Endothelial cell of umbilical vein (primary cell): ENCODE measurements around the gene BCL7A. TPM values are rescaled to one million over a fixed set of nuclear protein-coding genes. Genes with fewer than 3 reads are reported as not detected.

Experiments
- BruUV-seq: library from RNA; stranded (reverse); fragments of 400-500 nt; replicated peaks from 2 replicates; lab custom pipeline; 2021; lab: Mats Ljungman, UMichigan
- CTCF ChIA-PET: fragments of 300-600, 350-600 bp; sonication (Branson Sonifier 250); formaldehyde crosslinking; loops from one replicate; lab custom pipeline; 2021; ENCODE audit warnings: antibody characterized with exemption, inconsistent platforms; lab: Charles Lee
- POLR2A ChIA-PET: fragments of 300-600, 350-600 bp; sonication (Branson Sonifier 250); formaldehyde crosslinking; loops from one replicate; lab custom pipeline; 2021; ENCODE audit warnings: antibody characterized with exemption, inconsistent platforms; lab: Charles Lee
- DNase-seq: peaks from one replicate; pipeline ENCODE4 v3.0.0-alpha.2; 2011; ENCODE audit warnings: low read depth, low spot score
- FAIRE-seq: peaks from 2 replicates; lab custom pipeline; 2011; peaks lifted over from hg19 to GRCh38; lab: Jason Lieb, UNC
- H2AFZ ChIP-seq: 2 replicates; pipeline ENCODE4 v1.6.0; 2012; ENCODE audit warnings: low read depth, low read length, control low read depth, inconsistent platforms
- H3K27ac ChIP-seq: 2 replicates; pipeline ENCODE4 v1.5.1; 2011; ENCODE audit warnings: low read depth, mild to moderate bottlenecking, control low read depth, low read length, moderate library complexity; ENCODE audit not compliant: insufficient read depth
- H3K27me3 ChIP-seq, 2 experiments: 2 replicates each; pipeline versions ENCODE4 v1.6.0 to v1.6.1; 2011; ENCODE audit warnings: low read length in 2 of 2, mixed read lengths in 1 of 2; ENCODE audit not compliant: control insufficient read depth in 2 of 2, insufficient read depth in 2 of 2
- H3K36me3 ChIP-seq, 2 experiments: 2 replicates in 1 of 2; 3 replicates in 1 of 2; pipeline ENCODE4 v1.5.1; 2011; ENCODE audit warnings: low read length in 2 of 2, mild to moderate bottlenecking in 1 of 2, moderate library complexity in 1 of 2; ENCODE audit not compliant: control insufficient read depth in 2 of 2, insufficient read depth in 2 of 2; ENCODE audit errors: extremely low read depth in 1 of 2
- H3K4me1 ChIP-seq: 3 replicates; pipeline ENCODE4 v1.5.1; 2011; ENCODE audit warnings: mild to moderate bottlenecking, low read length; ENCODE audit not compliant: control insufficient read depth, insufficient read depth; ENCODE audit errors: extremely low read depth
- H3K4me2 ChIP-seq: 2 replicates; pipeline ENCODE4 v1.6.1; 2011; ENCODE audit warnings: low read length, control low read depth, mixed read lengths; ENCODE audit not compliant: insufficient read depth
- H3K4me3 ChIP-seq, 3 experiments: fragments of 200-600 bp in 1 of 3; sonication (generic), shearing (Covaris generic) in 1 of 3; replicated peaks in 1 of 3; 2 replicates each; pipeline ENCODE4 v1.5.1; 2011 to 2016; ENCODE audit warnings: control low read depth in 3 of 3, low read length in 3 of 3, mild to moderate bottlenecking in 2 of 3, inconsistent platforms in 1 of 3, low read depth in 1 of 3, moderate library complexity in 1 of 3; ENCODE audit not compliant: insufficient read depth in 1 of 3
- H3K79me2 ChIP-seq: 2 replicates; pipeline ENCODE4 v1.6.0; 2012; ENCODE audit warnings: low read length, inconsistent platforms; ENCODE audit not compliant: control insufficient read depth, insufficient read depth
- H3K9ac ChIP-seq: replicated peaks from 2 replicates; pipeline ENCODE3; 2011; ENCODE audit warnings: low read length, control low read depth; ENCODE audit not compliant: insufficient read depth; ENCODE audit errors: extremely low read depth
- H3K9me1 ChIP-seq: replicated peaks from 3 replicates; pipeline ENCODE4 v1.6.0; 2011; ENCODE audit warnings: mild to moderate bottlenecking, low read length; ENCODE audit not compliant: control insufficient read depth, insufficient read depth; ENCODE audit errors: extremely low read depth
- H3K9me3 ChIP-seq: replicated peaks from 2 replicates; pipeline ENCODE4 v1.5.1; 2012; ENCODE audit warnings: low read length, inconsistent platforms; ENCODE audit not compliant: control insufficient read depth, insufficient read depth
- H4K20me1 ChIP-seq: replicated peaks from 2 replicates; pipeline ENCODE3; 2011; ENCODE audit warnings: mild to moderate bottlenecking, low read length; ENCODE audit not compliant: control insufficient read depth, insufficient read depth; ENCODE audit errors: extremely low read depth
- CTCF ChIP-seq, 2 donors: IDR thresholded peaks; 1 replicate in 1 of 2; 2 replicates in 1 of 2; pipeline ENCODE4 v1.5.1; 2011; ENCODE audit warnings: low read length in 2 of 2, mild to moderate bottlenecking in 2 of 2, moderate library complexity in 2 of 2, control low read depth in 1 of 2, inconsistent platforms in 1 of 2, low read depth in 1 of 2; ENCODE audit not compliant: insufficient read depth in 1 of 2; ENCODE audit errors: extremely low read depth in 1 of 2
- EZH2 ChIP-seq: IDR thresholded peaks from 2 replicates; pipeline ENCODE4 v1.6.1; 2012; ENCODE audit warnings: borderline replicate concordance, low read depth, mild to moderate bottlenecking, moderate library complexity, low read length, inconsistent platforms; ENCODE audit not compliant: severe bottlenecking
- FOS ChIP-seq: IDR thresholded peaks from 2 replicates; pipeline ENCODE4 v1.6.1; 2011; ENCODE audit warnings: mild to moderate bottlenecking, low read length, moderate library complexity, borderline replicate concordance; ENCODE audit not compliant: insufficient read depth
- GATA2 ChIP-seq: IDR thresholded peaks from 2 replicates; pipeline ENCODE4 v1.7.0; 2011; ENCODE audit warnings: low read depth, mild to moderate bottlenecking, moderate library complexity, mixed read lengths, low read length; ENCODE audit not compliant: insufficient read length, insufficient read depth
- JUN ChIP-seq: IDR thresholded peaks from 2 replicates; pipeline ENCODE4 v1.6.1; 2011; ENCODE audit warnings: borderline replicate concordance, low read depth; ENCODE audit not compliant: insufficient read length, insufficient read depth
- MAX ChIP-seq: IDR thresholded peaks from 2 replicates; pipeline ENCODE4 v1.6.1; 2011; ENCODE audit not compliant: insufficient read depth, insufficient read length
- MYC ChIP-seq: IDR thresholded peaks from one replicate; pipeline ENCODE4 v1.6.1; 2011; ENCODE audit warnings: mild to moderate bottlenecking, low read depth, low read length
- POLR2A ChIP-seq: IDR thresholded peaks from 2 replicates; pipeline ENCODE4 v1.6.1; 2012; ENCODE audit warnings: low read depth, mild to moderate bottlenecking, control low read depth, low read length
- dilution Hi-C: fragments of 300-500 bp; cut with MboI; formaldehyde crosslinking; loops from one replicate; pipeline ENCODE4 v1.15.0; 2019; ENCODE audit warnings: low sequenced_read_pairs; ENCODE audit not compliant: extremely low pct_ligation_motif_present
- intact Hi-C: fragments of 100-400 bp; cut with micrococcal nuclease; formaldehyde crosslinking; loops from one replicate; pipeline ENCODE4 v1.10.0; 2022
- polyA plus RNA-seq, 4 experiments: library from polyadenylated mRNA; depleted of rRNA in 3 of 4; stranded (reverse) in 3 of 4; unstranded in 1 of 4; fragments of >200 nt; gene quantifications; 2 replicates each; pipeline versions ENCODE4 v1.2.1 to v1.2.3, GENCODE V29; 2011 to 2012; ENCODE audit warnings: missing spikeins in 1 of 4
- total RNA-seq: library from RNA; stranded (reverse); gene quantifications from 2 replicates; pipeline ENCODE4 v1.2.3, GENCODE V29; 2021

The BCL7A gene
- total and polyA plus RNA-seq, 2 donors (not counting 3 experiments of a cell fraction or from before 2014, with no cell fraction given), result 9.7 to 11.1 TPM

GRCh38 chr12:122087431-122088178 lies 65.9 kb downstream of the BCL7A start:
- Histone ChIP-seq H3K4me1 (peaks cover 15% of the 10 kb centered on the region), H3K4me3 (no peak overlapping the region), H3K9me3 (no peaks in the 10 kb centered on the region), H2AFZ (no peak overlapping the region), H3K27ac (no peak overlapping the region), H3K36me3 (peaks cover 2 to 16% of the 10 kb centered on the region in 2 experiments), H4K20me1 (no peaks in the 10 kb centered on the region), H3K9me1 (no peaks in the 10 kb centered on the region), H3K9ac (no peak overlapping the region), H3K79me2 (peaks cover 83% of the 10 kb centered on the region), H3K27me3 (no peaks in the 10 kb centered on the region), H3K4me2 (no peak overlapping the region)
- no peak for DNase-seq
- POLR2A ChIA-PET, result interaction anchor here (1.5 kb wide), 1 partner anchor 7 kb away, joined by 6 read pairs; no protein-coding TSS in a partner anchor
- no peak for FAIRE-seq
- dilution Hi-C loops, result no loop called here
- TF ChIP-seq EZH2 (no peak), MYC (no peak), POLR2A (no peak), FOS (no peak)
- CTCF ChIA-PET, result interaction anchor here (0.8 to 3.0 kb wide), 5 partner anchors 9 to 36 kb away, joined by 4 to 18 read pairs (median 8); partner anchors contain the start of gene MLXIP
- intact Hi-C loops, result no loop called here
- no TSS peak for BruUV-seq

- Histone ChIP-seq H3K27me3 (no peaks in the 10 kb centered on the region), H2AFZ (no peak overlapping the region), H3K79me2 (peaks cover 83% of the 10 kb centered on the region), H3K4me2 (no peak overlapping the region), H3K9me3 (no peaks in the 10 kb centered on the region), H3K27ac (no peak overlapping the region), H4K20me1 (no peaks in the 10 kb centered on the region), H3K4me3 (no peak overlapping the region), H3K36me3 (peaks cover 2 to 16% of the 10 kb centered on the region in 2 experiments), H3K9me1 (no peaks in the 10 kb centered on the region), H3K4me1 (peaks cover 10% of the 10 kb centered on the region), H3K9ac (no peak overlapping the region)
- TF ChIP-seq JUN, result no peak
- TF ChIP-seq EZH2, result no peak
- no peak for TF ChIP-seq MAX
- no peak for TF ChIP-seq GATA2
- no peak for TF ChIP-seq POLR2A
- no peak for TF ChIP-seq CTCF (IDR thresholded peaks at IDR 0.05; ENCODE audit: extremely low read depth in 1 of 2, insufficient read depth in 1 of 2, low read depth in 1 of 2, low read length in 2 of 2)
- dilution Hi-C loops (no loop called here), intact Hi-C loops (no loop called here)
- FAIRE-seq (no peak), DNase-seq (no peak)
- POLR2A ChIA-PET, result interaction anchor here (1.5 kb wide), 1 partner anchor 8 kb away, joined by 6 read pairs; no protein-coding TSS in a partner anchor
- no TSS peak for BruUV-seq
- CTCF ChIA-PET, result interaction anchor here (0.6 to 3.0 kb wide), 8 partner anchors 10 to 35 kb away, joined by 3 to 18 read pairs (median 6); partner anchors contain the start of gene MLXIP
Measured at GRCh38 chr12:122088179-122088810, 66.6 kb downstream of the BCL7A start.
